Tibial nerve (tissue), 3 donors: ENCODE measurements around the gene LMNB1.

Experiments
- POLR2A ChIP-seq, 2 donors: fragments of 450-650 bp; IDR thresholded peaks; one replicate each; pipeline ENCODE4 v1.6.1; 2017; ENCODE audit warnings: antibody characterized with exemption in 2 of 2, mild to moderate bottlenecking in 2 of 2, moderate library complexity in 2 of 2
- TF ChIP-seq, protein P1 (sequence below), 5 experiments: fragments of 200-600 bp in 3 of 5; fragments of 450-650 bp in 2 of 5; sonication (generic) in 3 of 5; IDR thresholded peaks; one replicate each; pipeline ENCODE4 v1.5.1; 2016 to 2019; ENCODE audit warnings: antibody characterized with exemption in 5 of 5, mild to moderate bottlenecking in 3 of 5, moderate library complexity in 2 of 5

DNA sequence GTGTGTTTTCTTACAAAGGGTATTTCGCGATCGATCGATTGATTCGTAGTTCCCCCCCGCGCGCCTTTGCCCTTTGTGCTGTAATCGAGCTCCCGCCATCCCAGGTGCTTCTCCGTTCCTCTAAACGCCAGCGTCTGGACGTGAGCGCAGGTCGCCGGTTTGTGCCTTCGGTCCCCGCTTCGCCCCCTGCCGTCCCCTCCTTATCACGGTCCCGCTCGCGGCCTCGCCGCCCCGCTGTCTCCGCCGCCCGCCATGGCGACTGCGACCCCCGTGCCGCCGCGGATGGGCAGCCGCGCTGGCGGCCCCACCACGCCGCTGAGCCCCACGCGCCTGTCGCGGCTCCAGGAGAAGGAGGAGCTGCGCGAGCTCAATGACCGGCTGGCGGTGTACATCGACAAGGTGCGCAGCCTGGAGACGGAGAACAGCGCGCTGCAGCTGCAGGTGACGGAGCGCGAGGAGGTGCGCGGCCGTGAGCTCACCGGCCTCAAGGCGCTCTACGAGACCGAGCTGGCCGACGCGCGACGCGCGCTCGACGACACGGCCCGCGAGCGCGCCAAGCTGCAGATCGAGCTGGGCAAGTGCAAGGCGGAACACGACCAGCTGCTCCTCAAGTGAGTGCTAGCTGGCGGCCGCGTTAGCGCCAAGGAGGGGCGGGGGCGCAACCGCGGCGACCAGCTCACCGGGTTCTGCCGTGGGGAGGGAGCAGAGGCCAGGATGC lies 480 bp downstream of the LMNB1 start:
- TF ChIP-seq, protein P1, sequence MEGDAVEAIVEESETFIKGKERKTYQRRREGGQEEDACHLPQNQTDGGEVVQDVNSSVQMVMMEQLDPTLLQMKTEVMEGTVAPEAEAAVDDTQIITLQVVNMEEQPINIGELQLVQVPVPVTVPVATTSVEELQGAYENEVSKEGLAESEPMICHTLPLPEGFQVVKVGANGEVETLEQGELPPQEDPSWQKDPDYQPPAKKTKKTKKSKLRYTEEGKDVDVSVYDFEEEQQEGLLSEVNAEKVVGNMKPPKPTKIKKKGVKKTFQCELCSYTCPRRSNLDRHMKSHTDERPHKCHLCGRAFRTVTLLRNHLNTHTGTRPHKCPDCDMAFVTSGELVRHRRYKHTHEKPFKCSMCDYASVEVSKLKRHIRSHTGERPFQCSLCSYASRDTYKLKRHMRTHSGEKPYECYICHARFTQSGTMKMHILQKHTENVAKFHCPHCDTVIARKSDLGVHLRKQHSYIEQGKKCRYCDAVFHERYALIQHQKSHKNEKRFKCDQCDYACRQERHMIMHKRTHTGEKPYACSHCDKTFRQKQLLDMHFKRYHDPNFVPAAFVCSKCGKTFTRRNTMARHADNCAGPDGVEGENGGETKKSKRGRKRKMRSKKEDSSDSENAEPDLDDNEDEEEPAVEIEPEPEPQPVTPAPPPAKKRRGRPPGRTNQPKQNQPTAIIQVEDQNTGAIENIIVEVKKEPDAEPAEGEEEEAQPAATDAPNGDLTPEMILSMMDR (IDR thresholded peaks at IDR 0.05), result peak in 3 of 5 experiments; percentile 7 to 23 (median 11)
- no peak for TF ChIP-seq POLR2A (IDR thresholded peaks at IDR 0.05)
